ENCODE results near the gene DISP3. TPM values are rescaled to one million over a fixed set of nuclear protein-coding genes. Genes with fewer than 3 reads are reported as not detected.

The DISP3 gene
- total and polyA plus RNA-seq, 2 experiments from 2014 or later: not detected

GRCh38 chr1:11539850-11540772 lies 61.2 kb downstream of the DISP3 start:
- TF ChIP-seq EZH2phosphoT487 (IDR thresholded peaks at IDR 0.05; ENCODE audit: insufficient read depth, low read depth): no peak
- TF ChIP-seq EZH2 (IDR thresholded peaks at IDR 0.05; ENCODE audit: insufficient read depth, poor library complexity, severe bottlenecking): no peak
- no peak for DNase-seq
- no peaks in the 10 kb centered on the region for H3K9me3 ChIP-seq (ENCODE audit: low read depth)

GRCh38 chr1:11540773-11541160 lies 61.8 kb downstream of the DISP3 start:
- Histone ChIP-seq H4K20me1 (ENCODE audit: insufficient read depth) (no peaks in the 10 kb centered on the region), H3K9me2 (ENCODE audit: insufficient read depth) (no peaks in the 10 kb centered on the region), H3K27me3 (replicated peaks; ENCODE audit: insufficient read depth) (no peaks in the 10 kb centered on the region), H3F3A (ENCODE audit: insufficient read depth) (no peaks in the 10 kb centered on the region), H3K4me2 (ENCODE audit: unreplicated experiment) (no peak overlapping the region), H3K79me2 (ENCODE audit: insufficient read depth) (no peaks in the 10 kb centered on the region), H3K27ac (no peak overlapping the region), H3K4me1 (ENCODE audit: insufficient read depth) (no peaks in the 10 kb centered on the region), H3K9me3 (ENCODE audit: low read depth) (no peaks in the 10 kb centered on the region), H3K9ac (no peak overlapping the region), H3K4me3 (no peak overlapping the region), H3K36me3 (ENCODE audit: low read depth) (no peaks in the 10 kb centered on the region), H2AFZ (no peak overlapping the region)
- no peak for DNase-seq
- in situ Hi-C loops (cut with MboI): no loop called here
- WGBS, 2 experiments (ENCODE audit: low coverage in 1 of 2, low lambda C conversion rate in 2 of 2, missing lambda C conversion rate in 2 of 2): 53 to 54% methylated on average over 12 of the region's 12 CpGs
- TF ChIP-seq EZH2phosphoT487 (IDR thresholded peaks at IDR 0.05; ENCODE audit: insufficient read depth, low read depth): no peak
- no peak for TF ChIP-seq EZH2 (IDR thresholded peaks at IDR 0.05; ENCODE audit: insufficient read depth, poor library complexity, severe bottlenecking)

More at GRCh38 chr1:11539850-11540772, 61.2 kb downstream of the DISP3 start:
- in situ Hi-C loops (cut with MboI): no loop called here
- Histone ChIP-seq H3K9ac (no peak overlapping the region), H3K4me1 (ENCODE audit: insufficient read depth) (no peaks in the 10 kb centered on the region), H3F3A (ENCODE audit: insufficient read depth) (no peaks in the 10 kb centered on the region), H4K20me1 (ENCODE audit: insufficient read depth) (no peaks in the 10 kb centered on the region), H3K36me3 (ENCODE audit: low read depth) (no peaks in the 10 kb centered on the region), H3K4me2 (ENCODE audit: unreplicated experiment) (no peak overlapping the region), H3K4me3 (no peak overlapping the region), H3K27me3 (replicated peaks; ENCODE audit: insufficient read depth) (no peaks in the 10 kb centered on the region), H3K9me2 (ENCODE audit: insufficient read depth) (no peaks in the 10 kb centered on the region), H3K79me2 (ENCODE audit: insufficient read depth) (no peaks in the 10 kb centered on the region), H2AFZ (no peak overlapping the region), H3K27ac (no peak overlapping the region)
- WGBS, 2 experiments (ENCODE audit: low coverage in 1 of 2, low lambda C conversion rate in 2 of 2, missing lambda C conversion rate in 2 of 2): 26 to 31% methylated on average over 18 of the region's 18 CpGs

- Histone ChIP-seq H3K4me3 (no peak overlapping the region), H3K9me2 (ENCODE audit: insufficient read depth) (no peaks in the 10 kb centered on the region), H3K27ac (no peak overlapping the region), H3K36me3 (ENCODE audit: low read depth) (no peaks in the 10 kb centered on the region), H2AFZ (no peak overlapping the region), H3K27me3 (replicated peaks; ENCODE audit: insufficient read depth) (no peaks in the 10 kb centered on the region), H3K9ac (no peak overlapping the region), H3K9me3 (ENCODE audit: low read depth) (no peaks in the 10 kb centered on the region), H4K20me1 (ENCODE audit: insufficient read depth) (no peaks in the 10 kb centered on the region), H3K4me2 (ENCODE audit: unreplicated experiment) (no peak overlapping the region), H3K4me1 (ENCODE audit: insufficient read depth) (no peaks in the 10 kb centered on the region), H3K79me2 (ENCODE audit: insufficient read depth) (no peaks in the 10 kb centered on the region), H3F3A (ENCODE audit: insufficient read depth) (no peaks in the 10 kb centered on the region)
- WGBS, 2 experiments (ENCODE audit: low coverage in 1 of 2, low lambda C conversion rate in 2 of 2, missing lambda C conversion rate in 2 of 2): 43 to 65% methylated on average over 7 of the region's 7 CpGs
- in situ Hi-C loops (cut with MboI): no loop called here
- no peak for TF ChIP-seq EZH2 (IDR thresholded peaks at IDR 0.05; ENCODE audit: insufficient read depth, poor library complexity, severe bottlenecking)
- TF ChIP-seq EZH2phosphoT487 (IDR thresholded peaks at IDR 0.05; ENCODE audit: insufficient read depth, low read depth): no peak
- DNase-seq: no peak
Observed at GRCh38 chr1:11541236-11541635, 62.3 kb downstream of the DISP3 start.

- Histone ChIP-seq H2AFZ (no peak overlapping the region), H4K20me1 (ENCODE audit: insufficient read depth) (no peaks in the 10 kb centered on the region), H3K79me2 (ENCODE audit: insufficient read depth) (no peaks in the 10 kb centered on the region), H3F3A (ENCODE audit: insufficient read depth) (no peaks in the 10 kb centered on the region), H3K4me1 (ENCODE audit: insufficient read depth) (no peaks in the 10 kb centered on the region), H3K9me2 (ENCODE audit: insufficient read depth) (no peaks in the 10 kb centered on the region), H3K4me3 (no peak overlapping the region), H3K36me3 (ENCODE audit: low read depth) (no peaks in the 10 kb centered on the region), H3K9ac (no peak overlapping the region), H3K27ac (no peak overlapping the region), H3K9me3 (ENCODE audit: low read depth) (no peaks in the 10 kb centered on the region), H3K27me3 (replicated peaks; ENCODE audit: insufficient read depth) (no peaks in the 10 kb centered on the region), H3K4me2 (ENCODE audit: unreplicated experiment) (no peak overlapping the region)
- WGBS, 2 experiments (ENCODE audit: low coverage in 1 of 2, low lambda C conversion rate in 2 of 2, missing lambda C conversion rate in 2 of 2): 16 to 18% methylated on average over 7 of the region's 7 CpGs
- in situ Hi-C loops (cut with MboI): no loop called here
- no peak for DNase-seq
- TF ChIP-seq EZH2 (IDR thresholded peaks at IDR 0.05; ENCODE audit: insufficient read depth, poor library complexity, severe bottlenecking): no peak
- no peak for TF ChIP-seq EZH2phosphoT487 (IDR thresholded peaks at IDR 0.05; ENCODE audit: insufficient read depth, low read depth)
Observed at GRCh38 chr1:11541956-11542355, 63.0 kb downstream of the DISP3 start.

Measured in GM23248 (cell line).